GM12878 (cell line): ENCODE data around the gene ZNF780A. TPM values are rescaled to one million over a fixed set of nuclear protein-coding genes. Genes with fewer than 3 reads are reported as not detected.

ENCODE experiments used
- ATAC-seq: fragments of 200-7000 bp; cut with Tn5 transposase; 3 replicates; pipeline ENCODE4 v1.9.1; 2020; ENCODE audit warnings: mild to moderate bottlenecking, moderate library complexity
- BruUV-seq: library from RNA; stranded (reverse); fragments of 400-500 nt; replicated peaks from 2 replicates; lab custom pipeline; 2021; lab: Mats Ljungman, UMichigan
- CTCF ChIA-PET: fragments of 300-600 bp; sonication (Branson Sonifier 250); formaldehyde crosslinking; extraction: SDS; loops from one replicate; lab custom pipeline; 2021; ENCODE audit warnings: inconsistent platforms; lab: Yijun Ruan, JAX
- POLR2A ChIA-PET: fragments of 350-600 bp; formaldehyde crosslinking; extraction: SDS; loops from one replicate; lab custom pipeline; 2021; ENCODE audit warnings: inconsistent platforms; lab: Charles Lee
- RAD21 ChIA-PET: fragments of 300-600 bp; sonication (Branson Sonifier 250); formaldehyde crosslinking; loops from one replicate; lab custom pipeline; 2023; ENCODE audit warnings: antibody characterized with exemption; ENCODE audit not compliant: unreplicated experiment; lab: Charles Lee
- SMC1A ChIA-PET: fragments of 300-600 bp; sonication (Branson Sonifier 250); formaldehyde crosslinking; loops from one replicate; lab custom pipeline; 2023; ENCODE audit not compliant: unreplicated experiment, uncharacterized antibody; lab: Charles Lee
- DNase-seq: peaks from one replicate; pipeline ENCODE4 v3.0.0-alpha.2; 2011; ENCODE audit warnings: low read depth, low spot score
- FAIRE-seq: peaks from 3 replicates; lab custom pipeline; 2011; peaks lifted over from hg19 to GRCh38; lab: Jason Lieb, UNC
- H2AFZ ChIP-seq: 2 replicates; pipeline ENCODE4 v1.6.0; 2011; ENCODE audit warnings: low read depth, low read length, control low read depth; ENCODE audit not compliant: control insufficient read depth
- H3K27ac ChIP-seq: 2 replicates; pipeline ENCODE4 v1.5.1; 2011; ENCODE audit warnings: control low read depth; ENCODE audit not compliant: control insufficient read depth, insufficient read depth
- H3K27me3 ChIP-seq, 2 experiments: replicated peaks in 1 of 2; 2 replicates each; pipeline versions ENCODE4 v1.6.0 to v1.6.1; 2011; ENCODE audit warnings: low read length in 1 of 2; ENCODE audit not compliant: control insufficient read depth in 2 of 2, insufficient read depth in 2 of 2
- H3K36me3 ChIP-seq, 2 experiments: 2 replicates each; pipeline ENCODE4 v1.5.1; 2011; ENCODE audit warnings: low read length in 1 of 2; ENCODE audit not compliant: control insufficient read depth in 2 of 2, insufficient read depth in 2 of 2
- H3K4me1 ChIP-seq: 2 replicates; pipeline ENCODE4 v1.6.1; 2011; ENCODE audit warnings: mild to moderate bottlenecking, low read length, moderate library complexity, mixed read lengths; ENCODE audit not compliant: control insufficient read depth, insufficient read depth
- H3K4me2 ChIP-seq: 2 replicates; pipeline ENCODE4 v1.6.0; 2011; ENCODE audit warnings: control low read depth; ENCODE audit not compliant: control insufficient read depth, insufficient read depth
- H3K4me3 ChIP-seq: fragments of 200-600 bp; sonication (generic); 2 replicates; pipeline ENCODE4 v1.5.1; 2016
- H3K79me2 ChIP-seq: 2 replicates; pipeline ENCODE4 v1.6.0; 2011; ENCODE audit warnings: low read length; ENCODE audit not compliant: control insufficient read depth, insufficient read depth
- H3K9ac ChIP-seq: 2 replicates; pipeline ENCODE4 v1.8.0; 2011; ENCODE audit warnings: low read length, control low read depth, mixed read lengths; ENCODE audit not compliant: control insufficient read depth, insufficient read depth
- H3K9me3 ChIP-seq: replicated peaks from 3 replicates; pipeline ENCODE4 v1.5.1; 2011; ENCODE audit warnings: mild to moderate bottlenecking, low read length; ENCODE audit not compliant: control insufficient read depth, insufficient read depth
- H4K20me1 ChIP-seq: 2 replicates; pipeline ENCODE4 v1.6.0; 2011; ENCODE audit not compliant: control insufficient read depth, insufficient read depth
- IRF3 ChIP-seq: fragments of 450-650 bp; IDR thresholded peaks from 2 replicates; pipeline ENCODE4 v1.6.1; 2014; ENCODE audit warnings: mild to moderate bottlenecking
- PKNOX1 ChIP-seq: fragments of 450-650 bp; IDR thresholded peaks from 2 replicates; pipeline ENCODE4 v1.6.1; 2016; ENCODE audit warnings: mild to moderate bottlenecking
- RFX5 ChIP-seq: IDR thresholded peaks from 2 replicates; pipeline ENCODE4 v1.6.1; 2011; ENCODE audit warnings: low read depth, low read length, improper control_type of control experiment
- SPI1 ChIP-seq: IDR thresholded peaks from 2 replicates; pipeline ENCODE4 v1.6.1; 2011; ENCODE audit warnings: low read depth, mild to moderate bottlenecking, low read length, moderate library complexity, borderline replicate concordance; ENCODE audit not compliant: insufficient read depth
- ZNF384 ChIP-seq: IDR thresholded peaks from 2 replicates; pipeline ENCODE4 v1.6.1; 2012; ENCODE audit warnings: low read depth, mild to moderate bottlenecking, low read length, improper control_type of control experiment, borderline replicate concordance
- ZZZ3 ChIP-seq: IDR thresholded peaks from 2 replicates; pipeline ENCODE4 v1.6.1; 2011; ENCODE audit warnings: low read depth; ENCODE audit not compliant: control insufficient read depth, insufficient read length
- WGBS: methylation state at CpG from one replicate; pipeline ENCODE4 v1.1.6; 2016; ENCODE audit warnings: low lambda C conversion rate; ENCODE audit not compliant: insufficient replicate concordance, insufficient coverage; ENCODE audit errors: missing lambda C conversion rate; 5-methylcytosine and 5-hydroxymethylcytosine counted together
- in situ Hi-C: fragments of 300-500 bp; cut with MboI; formaldehyde crosslinking; loops from 9 replicates; pipeline ENCODE4 v1.14.3; 2018; ENCODE audit warnings: mixed read lengths
- intact Hi-C: fragments of 100-400 bp; cut with micrococcal nuclease; formaldehyde crosslinking; loops from one replicate; pipeline ENCODE4 v1.14.2; 2022; ENCODE audit not compliant: unreplicated experiment
- polyA plus RNA-seq, 11 experiments: library from polyadenylated mRNA; depleted of rRNA in 4 of 11; unstranded in 6 of 11; stranded (reverse) in 5 of 11; fragments of >200 nt; fragmentation: Nextera tagmentation in 4 of 11; fragmentation: Illumina TruSeq in 1 of 11; extraction: Ambion mirVana in 4 of 11; extraction: Trizol in 1 of 11; gene quantifications; 1 replicate in 1 of 11; 2 replicates in 10 of 11; pipeline versions ENCODE4 v1.2.1 to v1.2.3, GENCODE V29; 2011 to 2016; ENCODE audit warnings: inconsistent platforms in 2 of 11, missing spikeins in 2 of 11, low read depth in 1 of 11
- total RNA-seq, 4 experiments: library from RNA; depleted of rRNA in 3 of 4; stranded (reverse); fragments of >200 nt in 3 of 4; fragmentation: Illumina TruSeq in 1 of 4; extraction: Trizol in 1 of 4; gene quantifications; 2 replicates each; pipeline versions ENCODE4 v1.2.1 to v1.2.3, GENCODE V29; 2013 to 2021

ZNF780A gene
- total and polyA plus RNA-seq, 10 of the 15 experiments (the other 5 are each of a cell fraction or from before 2014, with no cell fraction given), result 10.9 to 27.6 (median 17.6) TPM

GRCh38 chr19:40057166-40057565 is 33.6 kb downstream of the ZNF780A start:
- peak overlapping the region; percentile 73; the same call in 1 of the 2 replicates for H3K4me2 ChIP-seq
- H3K9ac ChIP-seq, result no peak overlapping the region
- H3K27ac ChIP-seq, result no peak overlapping the region
- H3K9me3 ChIP-seq, result peaks cover 9% of the 10 kb centered on the region; the same call in 2 of the 3 replicates
- TF ChIP-seq PKNOX1 (no peak), RFX5 (no peak)
- WGBS, result 56% methylated on average over 1 of the region's 1 CpG
- no peak overlapping the region for H2AFZ ChIP-seq
- CTCF ChIA-PET, result interaction anchor here (1.1 to 1.8 kb wide), 3 partner anchors 108 to 265 kb away, joined by 3 to 4 read pairs (median 3); no protein-coding TSS in a partner anchor
- in situ Hi-C loops (no loop called here), intact Hi-C loops (no loop called here)
- FAIRE-seq (no peak), ATAC-seq (no peak), DNase-seq (no peak)
- peak overlapping the region; percentile 72 for H3K4me3 ChIP-seq
- BruUV-seq, result no TSS peak
- no peaks in the 10 kb centered on the region for H4K20me1 ChIP-seq
- H3K27me3 ChIP-seq, result no peaks in the 10 kb centered on the region
- SMC1A ChIA-PET, result interaction anchor here (0.6 to 2.9 kb wide), 6 partner anchors 14 to 87 kb away, joined by 3 to 17 read pairs (median 4); partner anchors contain the start of genes PSMC4 and ZNF780A
- POLR2A ChIA-PET, result interaction anchor here (0.7 to 3.0 kb wide), 2 partner anchors 87 to 845 kb away, joined by 3 to 9 read pairs; partner anchors contain the start of gene PSMC4
- no peaks in the 10 kb centered on the region for H3K36me3 ChIP-seq
- no peaks in the 10 kb centered on the region; the same call in 1 of the 2 replicates for H3K4me1 ChIP-seq
- peaks cover 20% of the 10 kb centered on the region for H3K79me2 ChIP-seq
- RAD21 ChIA-PET, result interaction anchor here (0.9 kb wide), 1 partner anchor 9 kb away, joined by 4 read pairs; no protein-coding TSS in a partner anchor

GRCh38 chr19:40056505-40056904 is 34.2 kb downstream of the ZNF780A start:
- Histone ChIP-seq H3K9ac (peak overlapping the region; percentile 74), H3K4me3 (peak overlapping the region; percentile 72), H3K9me3 (peaks cover 9% of the 10 kb centered on the region; the same call in 2 of the 3 replicates), H3K4me1 (no peaks in the 10 kb centered on the region; the same call in 1 of the 2 replicates), H3K4me2 (peak overlapping the region; percentile 73), H3K79me2 (peaks cover 20% of the 10 kb centered on the region), H4K20me1 (no peaks in the 10 kb centered on the region), H2AFZ (peak overlapping the region; percentile 87), H3K27me3 (no peaks in the 10 kb centered on the region), H3K27ac (peak overlapping the region; percentile 69), H3K36me3 (no peaks in the 10 kb centered on the region)
- ATAC-seq (no peak), FAIRE-seq (no peak), DNase-seq (no peak)
- RAD21 ChIA-PET, result interaction anchor here (1.4 to 1.8 kb wide), 4 partner anchors 34 to 109 kb away, joined by 5 to 10 read pairs (median 6); partner anchors contain the start of genes PSMC4 and ZNF780A
- POLR2A ChIA-PET, result interaction anchor here (0.7 to 3.0 kb wide), 2 partner anchors 86 to 844 kb away, joined by 3 to 9 read pairs; partner anchors contain the start of gene PSMC4
- intact Hi-C loops, result no loop called here
- SMC1A ChIA-PET, result interaction anchor here (0.6 to 2.9 kb wide), 7 partner anchors 14 to 115 kb away, joined by 3 to 17 read pairs (median 3); partner anchors contain the start of gene PSMC4
- TF ChIP-seq ZNF384, result peak; percentile 55; the same call in 1 of the 2 replicates
- TF ChIP-seq ZZZ3, result no peak
- peak; percentile 45; the same call in 1 of the 2 replicates for TF ChIP-seq SPI1
- TF ChIP-seq IRF3, result no peak
- BruUV-seq, result TSS peak; percentile 89
- CTCF ChIA-PET, result interaction anchor here (1.0 to 1.8 kb wide), 4 partner anchors 59 to 264 kb away, joined by 3 to 4 read pairs (median 4); partner anchors contain the start of gene ZNF546
- WGBS, result 2% methylated on average over 6 of the region's 7 CpGs
- in situ Hi-C loops, result no loop called here
